Activated naive CD4-positive, alpha-beta T cell treated with anti-CD3 and anti-CD28 coated beads, Interleukin-2, amount 50 U/mL, for 24 hours (primary cell): ENCODE measurements around the gene CFAP20DC.

Experiments
- H3K27ac Mint-ChIP-seq: one replicate; pipeline ENCODE4 v1.8.0; 2021; ENCODE audit warnings: mild to moderate bottlenecking, mixed read lengths
- H3K27me3 Mint-ChIP-seq: one replicate; pipeline ENCODE4 v1.8.0; 2021; ENCODE audit warnings: mixed read lengths
- H3K36me3 Mint-ChIP-seq: one replicate; pipeline ENCODE4 v1.8.0; 2021; ENCODE audit warnings: mixed read lengths
- H3K4me1 Mint-ChIP-seq: one replicate; pipeline ENCODE4 v1.8.0; 2021; ENCODE audit warnings: mixed read lengths
- H3K4me3 Mint-ChIP-seq: one replicate; pipeline ENCODE4 v1.8.0; 2021; ENCODE audit warnings: mild to moderate bottlenecking, mixed read lengths
- H3K9me3 Mint-ChIP-seq: one replicate; pipeline ENCODE4 v1.8.0; 2021; ENCODE audit warnings: mixed read lengths

Gene CFAP20DC

DNA sequence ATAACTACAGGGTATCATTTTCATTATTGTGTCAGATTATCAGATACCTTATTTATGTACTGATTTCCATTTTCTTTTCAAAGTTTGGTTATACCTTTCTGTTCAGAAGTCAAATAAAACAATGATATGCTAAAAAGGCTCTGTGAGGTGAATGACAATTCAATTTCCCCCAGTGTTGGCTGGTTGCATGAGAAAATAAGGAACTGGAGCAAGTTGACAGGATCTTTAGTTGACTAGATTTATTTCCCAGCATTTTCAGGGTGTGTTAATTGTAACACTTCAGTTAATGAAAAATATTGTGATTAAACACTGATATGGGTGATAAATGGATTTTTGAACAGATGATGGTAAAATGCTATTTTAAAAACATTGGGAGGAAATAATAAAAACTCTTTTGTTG, 260.4 kb downstream of the CFAP20DC start:
- Mint-ChIP-seq H3K36me3 (no peaks in the 10 kb centered on the region), H3K9me3 (no peaks in the 10 kb centered on the region), H3K27ac (no peak overlapping the region), H3K4me1 (no peaks in the 10 kb centered on the region), H3K4me3 (no peak overlapping the region), H3K27me3 (peaks cover 2% of the 10 kb centered on the region)

- H3K27ac Mint-ChIP-seq, result no peak overlapping the region
- H3K4me1 Mint-ChIP-seq, result no peaks in the 10 kb centered on the region
- H3K27me3 Mint-ChIP-seq, result peaks cover 2% of the 10 kb centered on the region
- no peak overlapping the region for H3K4me3 Mint-ChIP-seq
- H3K36me3 Mint-ChIP-seq, result no peaks in the 10 kb centered on the region
- H3K9me3 Mint-ChIP-seq, result peaks cover 14% of the 10 kb centered on the region
These were observed 264.9 kb downstream of the CFAP20DC start for GRCh38 chr3:58784888-58785287.

DNA sequence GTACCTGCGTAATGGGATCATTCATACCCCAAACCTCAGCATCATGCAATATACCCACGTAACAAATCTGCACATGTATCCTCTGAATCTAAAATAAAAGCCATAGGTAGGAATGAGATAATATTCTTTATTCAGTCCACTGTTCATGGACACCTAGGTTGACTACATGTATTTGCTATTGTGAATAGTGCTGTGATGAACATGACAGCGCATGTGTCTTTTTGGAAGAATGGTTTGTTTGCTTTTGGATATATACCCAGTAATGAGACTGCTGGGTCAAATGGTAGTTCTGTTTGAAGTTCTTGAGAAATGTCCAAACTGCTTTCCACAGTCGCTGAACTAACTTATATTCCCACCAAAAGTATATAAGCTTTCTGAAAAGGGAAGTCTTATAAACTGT, 265.4 kb downstream of the CFAP20DC start:
- H3K9me3 Mint-ChIP-seq, result peaks cover 16% of the 10 kb centered on the region
- no peaks in the 10 kb centered on the region for H3K36me3 Mint-ChIP-seq
- no peaks in the 10 kb centered on the region for H3K4me1 Mint-ChIP-seq
- peaks cover 2% of the 10 kb centered on the region for H3K27me3 Mint-ChIP-seq
- H3K27ac Mint-ChIP-seq, result no peak overlapping the region
- H3K4me3 Mint-ChIP-seq, result no peak overlapping the region

- Mint-ChIP-seq H3K27ac (no peak overlapping the region), H3K9me3 (peaks cover 22% of the 10 kb centered on the region), H3K27me3 (peaks cover 2% of the 10 kb centered on the region), H3K4me3 (no peak overlapping the region), H3K36me3 (no peaks in the 10 kb centered on the region), H3K4me1 (no peaks in the 10 kb centered on the region)
These were observed 266.0 kb downstream of the CFAP20DC start for GRCh38 chr3:58783845-58784244.

DNA sequence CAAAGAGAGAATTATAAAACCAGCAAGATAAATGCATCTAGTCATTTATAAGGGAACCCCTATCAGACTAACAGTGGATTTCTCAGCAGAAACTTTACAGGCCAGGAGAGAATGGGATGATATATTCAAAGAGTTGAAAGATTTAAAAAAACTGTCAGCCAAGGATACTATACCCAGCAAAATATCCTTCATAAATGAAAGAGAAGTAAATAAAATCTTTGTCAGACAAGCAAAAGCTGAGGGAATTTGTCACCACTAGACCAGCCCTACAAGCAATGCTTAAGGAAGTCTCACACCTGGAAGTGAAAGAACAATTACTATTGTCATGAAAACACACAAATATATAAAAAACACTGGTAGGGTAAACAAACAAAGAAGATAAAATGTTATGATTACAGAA, 269.9 kb downstream of the CFAP20DC start:
- H3K4me1 Mint-ChIP-seq, result no peaks in the 10 kb centered on the region
- no peaks in the 10 kb centered on the region for H3K36me3 Mint-ChIP-seq
- H3K9me3 Mint-ChIP-seq, result peaks cover 31% of the 10 kb centered on the region

GRCh38 chr3:58776231-58776630, 273.6 kb downstream of the CFAP20DC start:
- H3K4me3 Mint-ChIP-seq, result no peak overlapping the region
- no peak overlapping the region for H3K27ac Mint-ChIP-seq
- no peaks in the 10 kb centered on the region for H3K27me3 Mint-ChIP-seq
- no peaks in the 10 kb centered on the region for H3K4me1 Mint-ChIP-seq
- H3K9me3 Mint-ChIP-seq, result peaks cover 25% of the 10 kb centered on the region
- H3K36me3 Mint-ChIP-seq, result no peaks in the 10 kb centered on the region

More for the DNA sequence above, 269.9 kb downstream of the CFAP20DC start:
- H3K27me3 Mint-ChIP-seq, result no peaks in the 10 kb centered on the region
- no peak overlapping the region for H3K27ac Mint-ChIP-seq
- H3K4me3 Mint-ChIP-seq, result no peak overlapping the region

- Mint-ChIP-seq H3K9me3 (peaks cover 12% of the 10 kb centered on the region), H3K36me3 (no peaks in the 10 kb centered on the region), H3K4me1 (no peaks in the 10 kb centered on the region), H3K4me3 (no peak overlapping the region), H3K27me3 (peaks cover 6% of the 10 kb centered on the region), H3K27ac (no peak overlapping the region)
These were observed 277.4 kb downstream of the CFAP20DC start for GRCh38 chr3:58772462-58772861.

- Mint-ChIP-seq H3K9me3 (peaks cover 7% of the 10 kb centered on the region), H3K27ac (no peak overlapping the region), H3K27me3 (peaks cover 6% of the 10 kb centered on the region), H3K36me3 (no peaks in the 10 kb centered on the region), H3K4me3 (no peak overlapping the region), H3K4me1 (no peaks in the 10 kb centered on the region)
These were observed 280.8 kb downstream of the CFAP20DC start for GRCh38 chr3:58769065-58769464.

DNA sequence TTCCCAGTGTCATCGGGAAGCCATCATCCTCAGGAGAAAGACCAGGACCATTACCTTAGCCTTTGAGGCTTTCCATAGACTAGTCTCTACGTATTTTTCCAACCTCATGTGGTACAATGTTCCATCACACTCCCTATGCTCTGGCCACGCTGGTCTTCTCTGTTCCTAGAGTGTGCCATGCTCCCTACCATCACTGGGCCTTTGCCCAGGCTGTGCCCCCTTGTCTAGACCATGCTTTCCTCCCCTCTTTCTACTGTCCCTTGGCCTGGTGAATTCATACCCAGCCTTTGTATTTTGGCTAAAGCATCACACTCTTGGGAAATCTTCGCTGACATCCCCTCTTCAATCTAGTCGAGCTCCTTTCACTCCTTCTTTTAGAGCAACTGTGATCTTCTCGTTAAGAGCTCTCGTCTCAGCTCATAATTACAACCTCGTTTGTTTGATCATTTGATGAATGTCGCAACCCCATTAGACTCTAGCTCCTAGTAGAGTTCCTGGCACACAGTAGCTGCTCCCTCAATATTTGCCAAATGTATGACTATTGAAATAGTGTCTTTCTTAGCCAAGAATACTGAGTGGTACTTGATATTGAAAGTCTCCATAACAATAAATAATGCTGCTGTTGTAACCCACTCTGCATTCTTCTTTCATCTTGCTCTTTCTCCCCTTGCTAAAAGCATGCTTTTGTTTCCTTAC, 283.1 kb downstream of the CFAP20DC start:
- no peak overlapping the region for H3K4me3 Mint-ChIP-seq
- H3K9me3 Mint-ChIP-seq, result peaks cover 7% of the 10 kb centered on the region
- no peaks in the 10 kb centered on the region for H3K4me1 Mint-ChIP-seq
- H3K27ac Mint-ChIP-seq, result no peak overlapping the region
- H3K36me3 Mint-ChIP-seq, result no peaks in the 10 kb centered on the region
- peaks cover 8% of the 10 kb centered on the region for H3K27me3 Mint-ChIP-seq

DNA sequence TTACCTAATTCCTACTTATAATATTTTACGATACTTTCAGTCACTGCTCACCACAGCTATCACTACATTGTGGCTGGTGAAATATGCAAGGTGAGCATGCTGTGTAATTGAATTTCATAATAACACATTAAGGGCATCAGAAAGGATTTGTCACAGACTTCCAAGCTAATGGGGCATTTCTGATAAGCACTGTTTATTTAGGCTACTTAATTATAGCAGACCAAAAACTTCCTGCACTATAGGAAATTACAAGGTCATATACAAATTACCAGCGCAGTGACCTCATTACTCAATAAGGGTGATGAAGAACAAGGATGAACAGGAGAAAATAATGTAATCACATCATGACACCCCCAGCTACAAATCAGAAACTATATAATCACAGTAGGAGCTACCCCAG, 294.7 kb downstream of the CFAP20DC start:
- Mint-ChIP-seq H3K9me3 (no peaks in the 10 kb centered on the region), H3K36me3 (no peaks in the 10 kb centered on the region), H3K27ac (no peak overlapping the region), H3K4me3 (no peak overlapping the region), H3K27me3 (no peaks in the 10 kb centered on the region), H3K4me1 (no peaks in the 10 kb centered on the region)

DNA sequence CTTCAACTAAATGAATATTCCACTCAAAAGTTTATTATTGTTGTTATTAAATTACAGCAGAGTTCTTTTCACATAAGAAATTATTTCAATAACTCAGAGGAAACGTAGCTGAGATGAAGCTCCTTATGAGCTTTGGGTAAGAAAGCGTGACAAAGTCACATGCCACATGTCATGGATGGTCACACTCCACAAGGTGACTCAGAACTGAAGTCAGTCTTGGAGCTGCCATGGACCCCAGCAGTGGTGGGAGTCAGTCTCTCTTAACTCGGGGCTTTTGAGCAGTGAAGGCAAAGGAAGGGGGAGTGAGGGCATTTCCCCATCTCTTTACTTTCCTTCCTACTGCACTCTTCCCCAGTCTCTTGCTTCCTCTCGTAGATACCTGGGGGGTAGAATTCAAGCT, 295.8 kb downstream of the CFAP20DC start:
- Mint-ChIP-seq H3K4me1 (no peaks in the 10 kb centered on the region), H3K9me3 (no peaks in the 10 kb centered on the region), H3K27me3 (no peaks in the 10 kb centered on the region), H3K36me3 (no peaks in the 10 kb centered on the region), H3K27ac (no peak overlapping the region), H3K4me3 (no peak overlapping the region)

- Mint-ChIP-seq H3K4me3 (no peak overlapping the region), H3K36me3 (no peaks in the 10 kb centered on the region)
These were observed 297.8 kb downstream of the CFAP20DC start for GRCh38 chr3:58751882-58752567.

GRCh38 chr3:58751235-58751634, 298.6 kb downstream of the CFAP20DC start:
- H3K9me3 Mint-ChIP-seq, result no peaks in the 10 kb centered on the region
- H3K36me3 Mint-ChIP-seq, result no peaks in the 10 kb centered on the region
- H3K4me3 Mint-ChIP-seq, result no peak overlapping the region
- H3K27me3 Mint-ChIP-seq, result peaks cover 1% of the 10 kb centered on the region
- H3K4me1 Mint-ChIP-seq, result no peaks in the 10 kb centered on the region
- H3K27ac Mint-ChIP-seq, result no peak overlapping the region

More at GRCh38 chr3:58751882-58752567, 297.8 kb downstream of the CFAP20DC start:
- H3K9me3 Mint-ChIP-seq, result no peaks in the 10 kb centered on the region
- H3K27ac Mint-ChIP-seq, result no peak overlapping the region
- no peaks in the 10 kb centered on the region for H3K27me3 Mint-ChIP-seq
- H3K4me1 Mint-ChIP-seq, result no peaks in the 10 kb centered on the region

- Mint-ChIP-seq H3K4me1 (no peaks in the 10 kb centered on the region), H3K36me3 (no peaks in the 10 kb centered on the region), H3K9me3 (no peaks in the 10 kb centered on the region), H3K27me3 (peaks cover 3% of the 10 kb centered on the region), H3K27ac (no peak overlapping the region), H3K4me3 (no peak overlapping the region)
These were observed 299.9 kb downstream of the CFAP20DC start for GRCh38 chr3:58749948-58750347.

DNA sequence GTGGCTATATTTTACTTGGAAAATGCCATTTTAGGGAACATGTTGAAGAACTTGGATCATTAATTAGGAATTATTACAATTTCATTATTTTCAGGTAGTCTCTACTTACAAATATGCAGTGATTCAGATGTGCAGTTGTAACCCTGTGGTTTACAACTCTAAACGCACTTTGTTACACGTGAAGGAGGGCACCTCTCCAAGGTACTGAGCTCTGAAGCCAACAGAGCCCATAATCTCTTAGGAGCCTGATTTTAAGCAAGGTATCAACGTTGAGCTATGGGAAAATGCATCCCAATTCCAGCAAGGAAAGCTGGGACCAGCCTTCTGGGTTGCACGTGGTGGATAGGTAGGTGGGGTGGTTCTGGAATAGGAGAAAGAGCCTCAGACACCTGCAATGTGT, 301.8 kb downstream of the CFAP20DC start:
- Mint-ChIP-seq H3K4me1 (no peaks in the 10 kb centered on the region), H3K9me3 (no peaks in the 10 kb centered on the region), H3K4me3 (no peak overlapping the region), H3K36me3 (no peaks in the 10 kb centered on the region), H3K27me3 (peaks cover 4% of the 10 kb centered on the region), H3K27ac (no peak overlapping the region)

- Mint-ChIP-seq H3K9me3 (no peaks in the 10 kb centered on the region), H3K4me3 (no peak overlapping the region), H3K4me1 (no peaks in the 10 kb centered on the region), H3K27ac (no peak overlapping the region), H3K27me3 (peaks cover 5% of the 10 kb centered on the region), H3K36me3 (no peaks in the 10 kb centered on the region)
These were observed 303.1 kb downstream of the CFAP20DC start for GRCh38 chr3:58746758-58747157.
